Measurements from ENCODE around the gene NKX1-2. TPM values are rescaled to one million over a fixed set of nuclear protein-coding genes. Genes with fewer than 3 reads are reported as not detected.

NKX1-2 gene
- total RNA-seq, 1 donor: not detected

- no peak for TF ChIP-seq CTCF (IDR thresholded peaks at IDR 0.05; ENCODE audit: insufficient read depth, low read length)
- DNase-seq (ENCODE audit: low read depth): no peak
- H3K4me3 ChIP-seq (ENCODE audit: low read depth, low read length): no peak overlapping the region
Observed at GRCh38 chr10:124428207-124428777, 21.5 kb downstream of the NKX1-2 start.

GRCh38 chr10:124425227-124425962 lies 24.4 kb downstream of the NKX1-2 start:
- no peak for DNase-seq (ENCODE audit: low read depth)
- H3K4me3 ChIP-seq (ENCODE audit: low read depth, low read length): no peak overlapping the region
- no peak for TF ChIP-seq CTCF (IDR thresholded peaks at IDR 0.05; ENCODE audit: insufficient read depth, low read length)

GRCh38 chr10:124423813-124424212 lies 26.0 kb downstream of the NKX1-2 start:
- no peak for TF ChIP-seq CTCF (IDR thresholded peaks at IDR 0.05; ENCODE audit: insufficient read depth, low read length)
- no peak for DNase-seq (ENCODE audit: low read depth)
- H3K4me3 ChIP-seq (ENCODE audit: low read depth, low read length): no peak overlapping the region

GRCh38 chr10:124422742-124423141 lies 27.1 kb downstream of the NKX1-2 start:
- no peak for TF ChIP-seq CTCF (IDR thresholded peaks at IDR 0.05; ENCODE audit: insufficient read depth, low read length)
- H3K4me3 ChIP-seq (ENCODE audit: low read depth, low read length): no peak overlapping the region
- no peak for DNase-seq (ENCODE audit: low read depth)

GRCh38 chr10:124420254-124420653 lies 29.6 kb downstream of the NKX1-2 start:
- no peak overlapping the region for H3K4me3 ChIP-seq (ENCODE audit: low read depth, low read length)
- no peak for TF ChIP-seq CTCF (IDR thresholded peaks at IDR 0.05; ENCODE audit: insufficient read depth, low read length)

GRCh38 chr10:124419635-124420034 lies 30.2 kb downstream of the NKX1-2 start:
- no peak for TF ChIP-seq CTCF (IDR thresholded peaks at IDR 0.05; ENCODE audit: insufficient read depth, low read length)
- DNase-seq (ENCODE audit: low read depth): no peak
- H3K4me3 ChIP-seq (ENCODE audit: low read depth, low read length): no peak overlapping the region

More at GRCh38 chr10:124420254-124420653, 29.6 kb downstream of the NKX1-2 start:
- DNase-seq (ENCODE audit: low read depth): no peak
